OCI-LY3 (cell line): ENCODE results near the gene PDE4DIP.
"Not testable (repeated sequence)": the region's sequence is repeated elsewhere in the genome, so short reads cannot be mapped to it uniquely, and the experiment has no call there.

Source experiments
- CTCF ChIP-seq: fragments of 200-600, 300-600 bp; sonication (generic); IDR thresholded peaks from 2 replicates; pipeline ENCODE4 v1.5.1; 2014; ENCODE audit warnings: antibody characterized with exemption, low read length, low read depth
- EZH2phosphoT487 ChIP-seq: fragments of 200-600 bp; shearing (Covaris generic); IDR thresholded peaks from 2 replicates; pipeline ENCODE4 v1.6.1; 2018; ENCODE audit warnings: antibody characterized with exemption, mixed run types, low read depth

GRCh38 chr1:148960212-148961000 lies 116.2 kb downstream of the PDE4DIP start:
- not testable (repeated sequence) for TF ChIP-seq CTCF, EZH2phosphoT487
